ENCODE results near the gene ARHGEF1.

DNA sequence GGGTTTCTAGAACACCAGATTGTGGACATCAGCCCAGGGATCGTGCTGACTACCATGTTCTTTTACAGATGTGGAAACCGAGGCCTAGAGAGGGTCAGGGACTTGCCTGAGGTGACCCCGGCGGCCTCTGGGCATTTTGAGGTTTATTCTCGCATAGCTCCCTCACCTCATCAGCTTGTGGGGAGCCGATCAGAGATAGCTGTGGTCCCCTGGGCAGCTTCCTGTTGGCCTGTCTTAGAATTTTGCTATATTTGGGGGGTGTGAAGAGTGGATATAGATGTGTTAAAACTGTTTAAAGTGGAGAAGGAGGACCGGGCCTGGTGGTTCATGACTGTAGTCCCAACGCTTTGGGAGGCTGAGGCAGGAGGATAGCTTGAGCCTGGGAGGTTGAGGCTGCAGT lies 6.9 kb downstream of the ARHGEF1 start:
- TF ChIP-seq, protein P1, sequence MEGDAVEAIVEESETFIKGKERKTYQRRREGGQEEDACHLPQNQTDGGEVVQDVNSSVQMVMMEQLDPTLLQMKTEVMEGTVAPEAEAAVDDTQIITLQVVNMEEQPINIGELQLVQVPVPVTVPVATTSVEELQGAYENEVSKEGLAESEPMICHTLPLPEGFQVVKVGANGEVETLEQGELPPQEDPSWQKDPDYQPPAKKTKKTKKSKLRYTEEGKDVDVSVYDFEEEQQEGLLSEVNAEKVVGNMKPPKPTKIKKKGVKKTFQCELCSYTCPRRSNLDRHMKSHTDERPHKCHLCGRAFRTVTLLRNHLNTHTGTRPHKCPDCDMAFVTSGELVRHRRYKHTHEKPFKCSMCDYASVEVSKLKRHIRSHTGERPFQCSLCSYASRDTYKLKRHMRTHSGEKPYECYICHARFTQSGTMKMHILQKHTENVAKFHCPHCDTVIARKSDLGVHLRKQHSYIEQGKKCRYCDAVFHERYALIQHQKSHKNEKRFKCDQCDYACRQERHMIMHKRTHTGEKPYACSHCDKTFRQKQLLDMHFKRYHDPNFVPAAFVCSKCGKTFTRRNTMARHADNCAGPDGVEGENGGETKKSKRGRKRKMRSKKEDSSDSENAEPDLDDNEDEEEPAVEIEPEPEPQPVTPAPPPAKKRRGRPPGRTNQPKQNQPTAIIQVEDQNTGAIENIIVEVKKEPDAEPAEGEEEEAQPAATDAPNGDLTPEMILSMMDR (IDR thresholded peaks at IDR 0.05; ENCODE audit: borderline replicate concordance, extremely low read depth, low read length, poor library complexity, severe bottlenecking), result no peak
- no peak for TF ChIP-seq EZH2 (IDR thresholded peaks at IDR 0.05; ENCODE audit: borderline replicate concordance, low read depth, low read length, severe bottlenecking)
